K562 (cell line): ENCODE data around the gene HOXB7. TPM values are rescaled to one million over a fixed set of nuclear protein-coding genes. Genes with fewer than 3 reads are reported as not detected.
A peak's percentile ranks its signal among the peaks of the same experiment; 100 is the strongest.

Experiments
- CREB5 ChIP-seq: fragments of 250-450 bp; sonication (Bioruptor Pico); IDR thresholded peaks from 2 replicates; pipeline ENCODE4 v1.5.0; 2020; ENCODE audit warnings: mild to moderate bottlenecking
- CTCFL ChIP-seq: IDR thresholded peaks from 2 replicates; pipeline ENCODE4 v1.6.1; 2011; ENCODE audit warnings: borderline replicate concordance, low read depth, mild to moderate bottlenecking, moderate library complexity, low read length; ENCODE audit not compliant: insufficient read depth, poor library complexity, severe bottlenecking
- DMBX1 ChIP-seq: fragments of 250-450 bp; sonication (Bioruptor Pico); IDR thresholded peaks from 2 replicates; pipeline ENCODE4 v1.8.0; 2022; ENCODE audit warnings: inconsistent platforms, mild to moderate bottlenecking, moderate library complexity, borderline replicate concordance
- DPF2 ChIP-seq: fragments of 450-650 bp; IDR thresholded peaks from 2 replicates; pipeline ENCODE4 v1.6.1; 2016
- MCM3 ChIP-seq: fragments of 450-650 bp; IDR thresholded peaks from 2 replicates; pipeline ENCODE4 v1.6.1; 2016
- MEF2D ChIP-seq: conservative IDR thresholded peaks from 2 replicates; pipeline ENCODE4 v1.6.1; 2016; ENCODE audit warnings: low read depth, missing genetic modification characterization, missing compliant biosample characterization
- NR2C2 ChIP-seq, 2 experiments: fragments of 200-800 bp in 1 of 2; sonication (Bioruptor generic) in 1 of 2; sonication (generic) in 1 of 2; formaldehyde crosslinking in 1 of 2; IDR thresholded peaks; 2 replicates each; pipeline versions ENCODE4 v1.6.1 to v1.8.0; 2016 to 2022; ENCODE audit warnings: mild to moderate bottlenecking in 1 of 2, missing compliant biosample characterization in 1 of 2, missing genetic modification characterization in 1 of 2, missing genetic modification reagents in 1 of 2
- PHB ChIP-seq: fragments of 250-450 bp; sonication (Bioruptor Pico); IDR thresholded peaks from 2 replicates; pipeline ENCODE4 v1.5.0; 2021
- SMAD1 ChIP-seq: fragments of 150-350 bp; IDR thresholded peaks from 2 replicates; pipeline ENCODE4 v1.6.1; 2014; ENCODE audit warnings: low read length, low read depth; ENCODE audit not compliant: partially characterized antibody
- ZNF511 ChIP-seq: sonication (generic); formaldehyde crosslinking; IDR thresholded peaks from 2 replicates; pipeline ENCODE4 v1.8.0; 2022; ENCODE audit warnings: mild to moderate bottlenecking, missing genetic modification reagents
- ZNF583 ChIP-seq: fragments of 250-450 bp; sonication (Bioruptor Pico); IDR thresholded peaks from 2 replicates; pipeline ENCODE4 v1.4.0; 2020
- ZNF695 ChIP-seq: fragments of 450-650 bp; formaldehyde crosslinking; IDR thresholded peaks from 2 replicates; pipeline ENCODE4 v1.4.0; 2020; ENCODE audit warnings: mild to moderate bottlenecking, moderate library complexity
- polyA plus RNA-seq, 8 experiments: library from polyadenylated mRNA; depleted of rRNA in 4 of 8; stranded (reverse) in 5 of 8; unstranded in 3 of 8; fragments of >200 nt; fragmentation: Nextera tagmentation in 2 of 8; fragmentation: Illumina TruSeq in 1 of 8; extraction: Ambion mirVana in 2 of 8; extraction: Trizol in 1 of 8; gene quantifications; 2 replicates each; pipeline versions ENCODE4 v1.2.1 to v1.2.3, GENCODE V29; 2011 to 2014; ENCODE audit warnings: inconsistent platforms in 1 of 8, missing spikeins in 1 of 8
- total RNA-seq, 7 experiments: library from RNA; depleted of rRNA in 6 of 7; stranded (reverse); fragments of >200 nt in 6 of 7; fragmentation: Illumina TruSeq in 2 of 7; extraction: Trizol in 2 of 7; gene quantifications; 2 replicates each; pipeline versions ENCODE4 v1.2.1 to v1.2.3, GENCODE V29; 2011 to 2021; ENCODE audit warnings: low replicate concordance in 1 of 7
- TF ChIP-seq, protein P1 (sequence below), 2 experiments: fragments of 150-350 bp in 1 of 2; IDR thresholded peaks; 2 replicates each; pipeline ENCODE4 v1.6.1; 2012 to 2016; ENCODE audit warnings: low read depth in 2 of 2, low read length in 2 of 2, mild to moderate bottlenecking in 1 of 2, moderate library complexity in 1 of 2
- TF ChIP-seq, protein P2 (sequence below): fragments of 200-800 bp; sonication (Bioruptor generic); IDR thresholded peaks from 2 replicates; pipeline ENCODE4 v1.6.1; 2017; ENCODE audit warnings: missing genetic modification characterization, missing compliant biosample characterization
- TF ChIP-seq, protein P3 (sequence below): fragments of 250-450 bp; sonication (Bioruptor Pico); IDR thresholded peaks from 2 replicates; pipeline ENCODE4 v1.9.0; 2021; ENCODE audit warnings: mild to moderate bottlenecking, inconsistent platforms

Gene HOXB7
- total and polyA plus RNA-seq, 9 of the 15 experiments (the other 6 are each of a cell fraction or from before 2014, with no cell fraction given), result 5.5 to 16.7 (median 8.3) TPM

- TF ChIP-seq, protein P1, sequence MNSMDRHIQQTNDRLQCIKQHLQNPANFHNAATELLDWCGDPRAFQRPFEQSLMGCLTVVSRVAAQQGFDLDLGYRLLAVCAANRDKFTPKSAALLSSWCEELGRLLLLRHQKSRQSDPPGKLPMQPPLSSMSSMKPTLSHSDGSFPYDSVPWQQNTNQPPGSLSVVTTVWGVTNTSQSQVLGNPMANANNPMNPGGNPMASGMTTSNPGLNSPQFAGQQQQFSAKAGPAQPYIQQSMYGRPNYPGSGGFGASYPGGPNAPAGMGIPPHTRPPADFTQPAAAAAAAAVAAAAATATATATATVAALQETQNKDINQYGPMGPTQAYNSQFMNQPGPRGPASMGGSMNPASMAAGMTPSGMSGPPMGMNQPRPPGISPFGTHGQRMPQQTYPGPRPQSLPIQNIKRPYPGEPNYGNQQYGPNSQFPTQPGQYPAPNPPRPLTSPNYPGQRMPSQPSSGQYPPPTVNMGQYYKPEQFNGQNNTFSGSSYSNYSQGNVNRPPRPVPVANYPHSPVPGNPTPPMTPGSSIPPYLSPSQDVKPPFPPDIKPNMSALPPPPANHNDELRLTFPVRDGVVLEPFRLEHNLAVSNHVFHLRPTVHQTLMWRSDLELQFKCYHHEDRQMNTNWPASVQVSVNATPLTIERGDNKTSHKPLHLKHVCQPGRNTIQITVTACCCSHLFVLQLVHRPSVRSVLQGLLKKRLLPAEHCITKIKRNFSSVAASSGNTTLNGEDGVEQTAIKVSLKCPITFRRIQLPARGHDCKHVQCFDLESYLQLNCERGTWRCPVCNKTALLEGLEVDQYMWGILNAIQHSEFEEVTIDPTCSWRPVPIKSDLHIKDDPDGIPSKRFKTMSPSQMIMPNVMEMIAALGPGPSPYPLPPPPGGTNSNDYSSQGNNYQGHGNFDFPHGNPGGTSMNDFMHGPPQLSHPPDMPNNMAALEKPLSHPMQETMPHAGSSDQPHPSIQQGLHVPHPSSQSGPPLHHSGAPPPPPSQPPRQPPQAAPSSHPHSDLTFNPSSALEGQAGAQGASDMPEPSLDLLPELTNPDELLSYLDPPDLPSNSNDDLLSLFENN (IDR thresholded peaks at IDR 0.05; ENCODE audit: low read depth in 2 of 2, low read length in 2 of 2), result no peak
- TF ChIP-seq, protein P2, sequence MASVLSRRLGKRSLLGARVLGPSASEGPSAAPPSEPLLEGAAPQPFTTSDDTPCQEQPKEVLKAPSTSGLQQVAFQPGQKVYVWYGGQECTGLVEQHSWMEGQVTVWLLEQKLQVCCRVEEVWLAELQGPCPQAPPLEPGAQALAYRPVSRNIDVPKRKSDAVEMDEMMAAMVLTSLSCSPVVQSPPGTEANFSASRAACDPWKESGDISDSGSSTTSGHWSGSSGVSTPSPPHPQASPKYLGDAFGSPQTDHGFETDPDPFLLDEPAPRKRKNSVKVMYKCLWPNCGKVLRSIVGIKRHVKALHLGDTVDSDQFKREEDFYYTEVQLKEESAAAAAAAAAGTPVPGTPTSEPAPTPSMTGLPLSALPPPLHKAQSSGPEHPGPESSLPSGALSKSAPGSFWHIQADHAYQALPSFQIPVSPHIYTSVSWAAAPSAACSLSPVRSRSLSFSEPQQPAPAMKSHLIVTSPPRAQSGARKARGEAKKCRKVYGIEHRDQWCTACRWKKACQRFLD (CRISPR knock-in tag), result no peak
- TF ChIP-seq CTCFL (no peak), MEF2D (no peak), ZNF511 (CRISPR knock-in tag) (no peak), ZNF583 (CRISPR knock-in tag) (no peak), CREB5 (CRISPR knock-in tag) (no peak), SMAD1 (no peak), NR2C2 (CRISPR knock-in tag; IDR thresholded peaks at IDR 0.05) (no peak), NR2C2 (tag; IDR thresholded peaks at IDR 0.05) (peak; percentile 36; the same call in 1 of the 2 replicates), MCM3 (no peak), DPF2 (0 out of 2 replicates have a peak, but pooled peaks have one; percentile 8), PHB (no peak), ZNF695 (CRISPR knock-in tag) (no peak), DMBX1 (CRISPR knock-in tag) (no peak; the same call in 1 of the 2 replicates)
- TF ChIP-seq, protein P3, sequence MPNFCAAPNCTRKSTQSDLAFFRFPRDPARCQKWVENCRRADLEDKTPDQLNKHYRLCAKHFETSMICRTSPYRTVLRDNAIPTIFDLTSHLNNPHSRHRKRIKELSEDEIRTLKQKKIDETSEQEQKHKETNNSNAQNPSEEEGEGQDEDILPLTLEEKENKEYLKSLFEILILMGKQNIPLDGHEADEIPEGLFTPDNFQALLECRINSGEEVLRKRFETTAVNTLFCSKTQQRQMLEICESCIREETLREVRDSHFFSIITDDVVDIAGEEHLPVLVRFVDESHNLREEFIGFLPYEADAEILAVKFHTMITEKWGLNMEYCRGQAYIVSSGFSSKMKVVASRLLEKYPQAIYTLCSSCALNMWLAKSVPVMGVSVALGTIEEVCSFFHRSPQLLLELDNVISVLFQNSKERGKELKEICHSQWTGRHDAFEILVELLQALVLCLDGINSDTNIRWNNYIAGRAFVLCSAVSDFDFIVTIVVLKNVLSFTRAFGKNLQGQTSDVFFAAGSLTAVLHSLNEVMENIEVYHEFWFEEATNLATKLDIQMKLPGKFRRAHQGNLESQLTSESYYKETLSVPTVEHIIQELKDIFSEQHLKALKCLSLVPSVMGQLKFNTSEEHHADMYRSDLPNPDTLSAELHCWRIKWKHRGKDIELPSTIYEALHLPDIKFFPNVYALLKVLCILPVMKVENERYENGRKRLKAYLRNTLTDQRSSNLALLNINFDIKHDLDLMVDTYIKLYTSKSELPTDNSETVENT, result no peak
Observed at GRCh38 chr17:48634493-48635208, 23.8 kb upstream of the HOXB7 start (continued).
